Calu3 (cell line): ENCODE data around the gene VEGFD. TPM values are rescaled to one million over a fixed set of nuclear protein-coding genes. Genes with fewer than 3 reads are reported as not detected.

ENCODE experiments used
- Bru-seq: library from RNA; stranded (reverse); fragments of 400-500 nt; gene quantifications from one replicate; lab custom pipeline; 2021; lab: Mats Ljungman, UMichigan
- BruChase-seq, 2 experiments: library from RNA; stranded (reverse); fragments of 400-500 nt; gene quantifications; one replicate each; lab custom pipeline; 2021; lab: Mats Ljungman, UMichigan
- BruUV-seq: library from RNA; stranded (reverse); fragments of 400-500 nt; replicated peaks from 2 replicates; lab custom pipeline; 2021; lab: Mats Ljungman, UMichigan
- CTCF ChIA-PET: fragments of 300-600 bp; sonication (Branson Sonifier 250); formaldehyde crosslinking; loops from one replicate; lab custom pipeline; 2022; ENCODE audit warnings: antibody characterized with exemption; lab: Charles Lee
- DNase-seq: peaks from one replicate; pipeline ENCODE4 v3.0.0; 2022
- H3K27ac Mint-ChIP-seq: one replicate; pipeline ENCODE4 v1.8.0; 2022; ENCODE audit warnings: mixed read lengths; ENCODE audit not compliant: unreplicated experiment
- H3K27me3 Mint-ChIP-seq: one replicate; pipeline ENCODE4 v1.8.0; 2022; ENCODE audit warnings: mixed read lengths; ENCODE audit not compliant: unreplicated experiment
- H3K36me3 Mint-ChIP-seq: one replicate; pipeline ENCODE4 v1.8.0; 2022; ENCODE audit warnings: mild to moderate bottlenecking, moderate library complexity, mixed read lengths; ENCODE audit not compliant: insufficient read depth, unreplicated experiment
- H3K4me1 Mint-ChIP-seq: one replicate; pipeline ENCODE4 v1.8.0; 2022; ENCODE audit warnings: mild to moderate bottlenecking, low read depth, mixed read lengths; ENCODE audit not compliant: unreplicated experiment
- H3K4me3 Mint-ChIP-seq: one replicate; pipeline ENCODE4 v1.8.0; 2022; ENCODE audit warnings: mild to moderate bottlenecking, low read depth, moderate library complexity, mixed read lengths; ENCODE audit not compliant: unreplicated experiment
- H3K9me3 Mint-ChIP-seq: one replicate; pipeline ENCODE4 v1.8.0; 2022; ENCODE audit warnings: low read depth, mixed read lengths; ENCODE audit not compliant: unreplicated experiment
- CTCF ChIP-seq: fragments of 200-600 bp; IDR thresholded peaks from one replicate; pipeline ENCODE4 v1.8.0; 2022; ENCODE audit warnings: antibody characterized with exemption; ENCODE audit not compliant: unreplicated experiment
- intact Hi-C: fragments of 100-400 bp; cut with micrococcal nuclease; formaldehyde crosslinking; loops from one replicate; pipeline ENCODE4 v1.10.0; 2022; ENCODE audit not compliant: unreplicated experiment
- long read RNA-seq: library from polyadenylated mRNA; stranded (forward); transcript quantifications from one replicate; pipeline ENCODE4 v2.0.0, GENCODE V29; 2022
- total RNA-seq: library from RNA; stranded (reverse); gene quantifications from 2 replicates; pipeline ENCODE4 v1.2.3, GENCODE V29; 2022

The VEGFD gene, protein sequence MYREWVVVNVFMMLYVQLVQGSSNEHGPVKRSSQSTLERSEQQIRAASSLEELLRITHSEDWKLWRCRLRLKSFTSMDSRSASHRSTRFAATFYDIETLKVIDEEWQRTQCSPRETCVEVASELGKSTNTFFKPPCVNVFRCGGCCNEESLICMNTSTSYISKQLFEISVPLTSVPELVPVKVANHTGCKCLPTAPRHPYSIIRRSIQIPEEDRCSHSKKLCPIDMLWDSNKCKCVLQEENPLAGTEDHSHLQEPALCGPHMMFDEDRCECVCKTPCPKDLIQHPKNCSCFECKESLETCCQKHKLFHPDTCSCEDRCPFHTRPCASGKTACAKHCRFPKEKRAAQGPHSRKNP
- total RNA-seq (0.97 and 1.6 TPM in 2 replicates), Bru-seq, nascent RNA (percentile 58 among the genes with signal in this experiment), BruChase-seq, experiment 1, labeled RNA remaining after a 6-hour chase (percentile 52 among the genes with signal in this experiment), BruChase-seq, experiment 2, labeled RNA remaining after a 2-hour chase (percentile 53 among the genes with signal in this experiment)
- long read RNA-seq: 0 reads

- DNase-seq: no peak
- CTCF ChIA-PET: no interaction called here
- Mint-ChIP-seq H3K36me3 (no peaks in the 10 kb centered on the region), H3K4me1 (peaks cover 8% of the 10 kb centered on the region), H3K27ac (no peak within 1 kb of the TSS), H3K4me3 (no peak within 1 kb of the TSS), H3K9me3 (no peaks in the 10 kb centered on the region), H3K27me3 (no peaks in the 10 kb centered on the region)
- intact Hi-C loops: no loop called here
- BruUV-seq: no TSS peak
- TF ChIP-seq CTCF: no peak
These were observed at the start of gene VEGFD for GRCh38 chrX:15384304-15384703. TSS of gene VEGFD (minus strand) at chrX:15384413. CDS start at chrX:15383946, 467 bp downstream.

GRCh38 chrX:15430584-15430983, 46.4 kb upstream of the VEGFD start:
- H3K4me1 Mint-ChIP-seq: no peaks in the 10 kb centered on the region
- no peak overlapping the region for H3K27ac Mint-ChIP-seq
- no peaks in the 10 kb centered on the region for H3K36me3 Mint-ChIP-seq
- H3K4me3 Mint-ChIP-seq: no peak overlapping the region
- CTCF ChIA-PET: no interaction called here
- no peaks in the 10 kb centered on the region for H3K27me3 Mint-ChIP-seq
- intact Hi-C loops: no loop called here
- DNase-seq: no peak
- no TSS peak for BruUV-seq
- TF ChIP-seq CTCF: no peak
- H3K9me3 Mint-ChIP-seq: peaks cover 3% of the 10 kb centered on the region

DNA sequence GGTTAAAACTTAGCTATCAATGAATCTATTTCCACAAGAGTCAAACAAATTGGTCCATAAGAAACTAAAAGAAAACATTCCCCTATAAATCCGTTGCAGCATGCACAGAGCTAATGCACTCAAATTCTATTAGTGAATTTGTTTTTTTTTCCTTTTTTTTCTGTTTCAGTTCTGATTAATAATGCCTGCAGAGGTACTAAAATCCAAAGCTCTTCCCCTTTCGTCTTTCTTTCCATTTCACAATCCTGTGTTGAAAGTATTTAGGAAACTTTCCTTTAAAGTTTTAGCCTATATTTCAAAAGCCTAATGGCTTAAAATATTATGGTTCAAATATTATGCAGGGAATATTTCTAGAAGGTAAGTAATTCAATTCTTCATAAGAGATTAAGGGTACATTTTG, 45.9 kb upstream of the VEGFD start:
- intact Hi-C loops: no loop called here
- CTCF ChIA-PET: no interaction called here
- H3K9me3 Mint-ChIP-seq: peaks cover 3% of the 10 kb centered on the region
- no peak for DNase-seq
- H3K4me1 Mint-ChIP-seq: no peaks in the 10 kb centered on the region
- no peaks in the 10 kb centered on the region for H3K27me3 Mint-ChIP-seq
- H3K27ac Mint-ChIP-seq: no peak overlapping the region
- TF ChIP-seq CTCF: no peak
- H3K4me3 Mint-ChIP-seq: no peak overlapping the region
- no TSS peak for BruUV-seq
- peaks cover 3% of the 10 kb centered on the region for H3K36me3 Mint-ChIP-seq

GRCh38 chrX:15425024-15425423, 40.8 kb upstream of the VEGFD start:
- intact Hi-C loops: no loop called here
- peaks cover 11% of the 10 kb centered on the region for H3K4me1 Mint-ChIP-seq
- CTCF ChIA-PET: no interaction called here

More at GRCh38 chrX:15425024-15425423, 40.8 kb upstream of the VEGFD start:
- H3K27me3 Mint-ChIP-seq: no peaks in the 10 kb centered on the region
- TF ChIP-seq CTCF: no peak
- BruUV-seq: no TSS peak
- H3K4me3 Mint-ChIP-seq: no peak overlapping the region
- no peak overlapping the region for H3K27ac Mint-ChIP-seq
- H3K36me3 Mint-ChIP-seq: peaks cover 3% of the 10 kb centered on the region
- no peaks in the 10 kb centered on the region for H3K9me3 Mint-ChIP-seq
- DNase-seq: no peak
